Ishikawa (cell line): Measurements from ENCODE around the gene BAMBI.

Experiments used
- CEBPB ChIP-seq: IDR thresholded peaks from 2 replicates; pipeline ENCODE4 v1.6.1; 2012
- CREB1 ChIP-seq: IDR thresholded peaks from 2 replicates; pipeline ENCODE4 v1.6.1; 2012; ENCODE audit warnings: low read depth
- EGR1 ChIP-seq: IDR thresholded peaks from 2 replicates; pipeline ENCODE4 v1.6.1; 2012
- EP300 ChIP-seq: IDR thresholded peaks from 2 replicates; pipeline ENCODE4 v1.6.1; 2012; ENCODE audit warnings: borderline replicate concordance
- FOXM1 ChIP-seq: IDR thresholded peaks from 2 replicates; pipeline ENCODE4 v1.6.1; 2012; ENCODE audit warnings: low read depth, borderline replicate concordance
- NFIC ChIP-seq: IDR thresholded peaks from 2 replicates; pipeline ENCODE4 v1.6.1; 2012
- RAD21 ChIP-seq: IDR thresholded peaks from 2 replicates; pipeline ENCODE4 v1.6.1; 2012; ENCODE audit warnings: low read depth
- TAF1 ChIP-seq: IDR thresholded peaks from 2 replicates; pipeline ENCODE4 v1.6.1; 2012; ENCODE audit warnings: low read depth, mild to moderate bottlenecking
- TCF12 ChIP-seq: IDR thresholded peaks from 2 replicates; pipeline ENCODE4 v1.6.1; 2012; ENCODE audit warnings: low read depth
- TEAD4 ChIP-seq: IDR thresholded peaks from 2 replicates; pipeline ENCODE4 v1.6.1; 2012
- YY1 ChIP-seq: IDR thresholded peaks from 2 replicates; pipeline ENCODE4 v1.6.1; 2012; ENCODE audit warnings: low read depth
- ZBTB7A ChIP-seq: IDR thresholded peaks from 2 replicates; pipeline ENCODE4 v1.6.1; 2012; ENCODE audit warnings: low read depth
- TF ChIP-seq, protein P1 (sequence below): IDR thresholded peaks from 2 replicates; pipeline ENCODE4 v1.6.1; 2012; ENCODE audit warnings: low read depth, mild to moderate bottlenecking
- TF ChIP-seq, protein P2 (sequence below): IDR thresholded peaks from 2 replicates; pipeline ENCODE4 v1.6.1; 2012
- TF ChIP-seq, protein P3 (sequence below): IDR thresholded peaks from 2 replicates; pipeline ENCODE4 v1.6.1; 2012

Gene BAMBI

GRCh38 chr10:28705472-28705871, 28.2 kb downstream of the BAMBI start:
- TF ChIP-seq TAF1 (no peak), YY1 (no peak), CREB1 (no peak), FOXM1 (no peak), RAD21 (no peak), CEBPB (no peak), ZBTB7A (no peak), NFIC (no peak)
- TF ChIP-seq, protein P1, sequence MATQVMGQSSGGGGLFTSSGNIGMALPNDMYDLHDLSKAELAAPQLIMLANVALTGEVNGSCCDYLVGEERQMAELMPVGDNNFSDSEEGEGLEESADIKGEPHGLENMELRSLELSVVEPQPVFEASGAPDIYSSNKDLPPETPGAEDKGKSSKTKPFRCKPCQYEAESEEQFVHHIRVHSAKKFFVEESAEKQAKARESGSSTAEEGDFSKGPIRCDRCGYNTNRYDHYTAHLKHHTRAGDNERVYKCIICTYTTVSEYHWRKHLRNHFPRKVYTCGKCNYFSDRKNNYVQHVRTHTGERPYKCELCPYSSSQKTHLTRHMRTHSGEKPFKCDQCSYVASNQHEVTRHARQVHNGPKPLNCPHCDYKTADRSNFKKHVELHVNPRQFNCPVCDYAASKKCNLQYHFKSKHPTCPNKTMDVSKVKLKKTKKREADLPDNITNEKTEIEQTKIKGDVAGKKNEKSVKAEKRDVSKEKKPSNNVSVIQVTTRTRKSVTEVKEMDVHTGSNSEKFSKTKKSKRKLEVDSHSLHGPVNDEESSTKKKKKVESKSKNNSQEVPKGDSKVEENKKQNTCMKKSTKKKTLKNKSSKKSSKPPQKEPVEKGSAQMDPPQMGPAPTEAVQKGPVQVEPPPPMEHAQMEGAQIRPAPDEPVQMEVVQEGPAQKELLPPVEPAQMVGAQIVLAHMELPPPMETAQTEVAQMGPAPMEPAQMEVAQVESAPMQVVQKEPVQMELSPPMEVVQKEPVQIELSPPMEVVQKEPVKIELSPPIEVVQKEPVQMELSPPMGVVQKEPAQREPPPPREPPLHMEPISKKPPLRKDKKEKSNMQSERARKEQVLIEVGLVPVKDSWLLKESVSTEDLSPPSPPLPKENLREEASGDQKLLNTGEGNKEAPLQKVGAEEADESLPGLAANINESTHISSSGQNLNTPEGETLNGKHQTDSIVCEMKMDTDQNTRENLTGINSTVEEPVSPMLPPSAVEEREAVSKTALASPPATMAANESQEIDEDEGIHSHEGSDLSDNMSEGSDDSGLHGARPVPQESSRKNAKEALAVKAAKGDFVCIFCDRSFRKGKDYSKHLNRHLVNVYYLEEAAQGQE = no peak
- TF ChIP-seq, protein P2, sequence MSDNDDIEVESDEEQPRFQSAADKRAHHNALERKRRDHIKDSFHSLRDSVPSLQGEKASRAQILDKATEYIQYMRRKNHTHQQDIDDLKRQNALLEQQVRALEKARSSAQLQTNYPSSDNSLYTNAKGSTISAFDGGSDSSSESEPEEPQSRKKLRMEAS = no peak
- TF ChIP-seq, protein P3, sequence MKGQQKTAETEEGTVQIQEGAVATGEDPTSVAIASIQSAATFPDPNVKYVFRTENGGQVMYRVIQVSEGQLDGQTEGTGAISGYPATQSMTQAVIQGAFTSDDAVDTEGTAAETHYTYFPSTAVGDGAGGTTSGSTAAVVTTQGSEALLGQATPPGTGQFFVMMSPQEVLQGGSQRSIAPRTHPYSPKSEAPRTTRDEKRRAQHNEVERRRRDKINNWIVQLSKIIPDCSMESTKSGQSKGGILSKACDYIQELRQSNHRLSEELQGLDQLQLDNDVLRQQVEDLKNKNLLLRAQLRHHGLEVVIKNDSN = no peak

GRCh38 chr10:28709001-28709710, 31.8 kb downstream of the BAMBI start:
- TF ChIP-seq, protein P1 = no peak
- TF ChIP-seq RAD21 = no peak
- TF ChIP-seq EP300 = no peak
- no peak for TF ChIP-seq TEAD4
- no peak for TF ChIP-seq CREB1
- TF ChIP-seq, protein P3 = no peak
- TF ChIP-seq EGR1 = no peak
- no peak for TF ChIP-seq TAF1
- no peak for TF ChIP-seq ZBTB7A
- no peak for TF ChIP-seq YY1
- TF ChIP-seq CEBPB = no peak
- no peak for TF ChIP-seq FOXM1

- TF ChIP-seq NFIC (no peak), TAF1 (no peak), RAD21 (no peak), EGR1 (no peak), CREB1 (no peak)
- TF ChIP-seq, protein P1 = no peak
Measured at GRCh38 chr10:28710202-28710886, 33.0 kb downstream of the BAMBI start.

DNA sequence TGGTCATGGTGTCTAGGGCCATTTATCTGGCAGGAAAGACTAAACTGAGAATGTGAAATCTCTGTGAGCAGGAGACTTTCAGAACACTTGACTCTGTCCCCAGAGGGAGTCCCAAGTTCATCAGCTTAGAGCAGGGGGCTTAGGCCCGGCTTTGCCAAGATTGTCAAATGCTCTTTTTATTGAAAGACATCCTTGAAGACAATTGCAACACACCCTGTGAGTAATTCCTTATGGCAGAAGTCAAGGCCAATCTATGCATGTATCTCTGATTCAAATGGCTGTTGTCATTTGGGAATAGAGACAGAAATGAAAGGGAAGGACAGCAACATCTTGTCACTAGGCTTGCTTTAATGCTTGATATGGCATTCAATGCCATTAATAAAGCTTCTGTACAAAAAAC, 33.7 kb downstream of the BAMBI start:
- TF ChIP-seq, protein P1 = no peak
- TF ChIP-seq TCF12 (no peak), TEAD4 (no peak), NFIC (no peak), EP300 (no peak), ZBTB7A (no peak), RAD21 (no peak), EGR1 (no peak), FOXM1 (no peak), TAF1 (no peak), CEBPB (no peak)
